NCI-H146 treated with DMSO at 0.1 percent for 48 hours (cell line): ENCODE measurements around the gene APOE.

ENCODE experiments used
- DNase-seq: peaks from one replicate; lab custom pipeline; 2025; ENCODE audit not compliant: unreplicated experiment; lab: John Stamatoyannopoulos, UW

The APOE gene

GRCh38 chr19:44948763-44949374, 43.3 kb downstream of the APOE start:
- DNase-seq = no peak

GRCh38 chr19:44949550-44949949, 44.0 kb downstream of the APOE start:
- no peak for DNase-seq

- peak; percentile 63 for DNase-seq
Measured at GRCh38 chr19:44951179-44952159, 45.9 kb downstream of the APOE start.

GRCh38 chr19:44954278-44954648, 48.7 kb downstream of the APOE start:
- no peak for DNase-seq

- peak; percentile 96 for DNase-seq
Measured at GRCh38 chr19:44954649-44955504, 49.3 kb downstream of the APOE start, which contains the start of gene CLPTM1. TSS of gene CLPTM1 (plus strand) at chr19:44955380. CDS start at chr19:44955396, 16 bp downstream.

GRCh38 chr19:44955505-44956439, 50.2 kb downstream of the APOE start:
- DNase-seq = no peak

- DNase-seq = no peak
Measured at GRCh38 chr19:44957526-44957925, 51.9 kb downstream of the APOE start.

GRCh38 chr19:44958090-44958489, 52.5 kb downstream of the APOE start:
- no peak for DNase-seq
